ENCODE measurements around the gene FAT1. TPM values are rescaled to one million over a fixed set of nuclear protein-coding genes. Genes with fewer than 3 reads are reported as not detected.

Gene FAT1
- total RNA-seq, 4 donors from 2014 or later = 21.0 to 109 (median 76.4) TPM

GRCh38 chr4:186621959-186622553, 101.6 kb downstream of the FAT1 start:
- intact Hi-C loops (cut with DNase I) = no loop called here
- Histone ChIP-seq H3K27ac (no peak overlapping the region), H3K36me3 (peaks cover 0 to 47% (median 0%) of the 10 kb centered on the region in 3 donors), H3K4me1 (no peaks in the 10 kb centered on the region), H3K4me3 (no peak overlapping the region), H3K27me3 (no peaks in the 10 kb centered on the region), H3K9me3 (no peaks in the 10 kb centered on the region)
- WGBS, 2 donors = 77 to 81% methylated on average over 9 of the region's 9 CpGs
- DNase-seq = no peak
- TF ChIP-seq CTCF (IDR thresholded peaks at IDR 0.05) = no peak
- TF ChIP-seq POLR2A (IDR thresholded peaks at IDR 0.05) = no peak

- DNase-seq = no peak
- WGBS, 2 donors = 92% methylated on average over 10 of the region's 10 CpGs
- H3K4me3 ChIP-seq = no peak overlapping the region
- H3K27me3 ChIP-seq = no peaks in the 10 kb centered on the region
- H3K27ac ChIP-seq = no peak overlapping the region
- no peaks in the 10 kb centered on the region for H3K9me3 ChIP-seq
- no peaks in the 10 kb centered on the region for H3K4me1 ChIP-seq
- TF ChIP-seq POLR2A (IDR thresholded peaks at IDR 0.05) (no peak), CTCF (IDR thresholded peaks at IDR 0.05) (no peak)
- H3K36me3 ChIP-seq = peaks cover 0 to 60% (median 0%) of the 10 kb centered on the region in 3 donors
- intact Hi-C loops (cut with DNase I) = no loop called here
Measured at GRCh38 chr4:186619088-186619487, 104.6 kb downstream of the FAT1 start.

GRCh38 chr4:186617921-186618320, 105.7 kb downstream of the FAT1 start:
- 69 to 70% methylated on average over 3 of the region's 3 CpGs for WGBS, 2 donors
- Histone ChIP-seq H3K36me3 (peaks cover 0 to 64% (median 0%) of the 10 kb centered on the region in 3 donors), H3K4me1 (no peaks in the 10 kb centered on the region), H3K4me3 (no peak overlapping the region), H3K9me3 (no peaks in the 10 kb centered on the region), H3K27ac (no peak overlapping the region), H3K27me3 (no peaks in the 10 kb centered on the region)
- TF ChIP-seq POLR2A (IDR thresholded peaks at IDR 0.05) (no peak), CTCF (IDR thresholded peaks at IDR 0.05) (no peak)
- DNase-seq = no peak
- intact Hi-C loops (cut with DNase I) = no loop called here

- TF ChIP-seq POLR2A (IDR thresholded peaks at IDR 0.05) = no peak
- no peak for TF ChIP-seq CTCF (IDR thresholded peaks at IDR 0.05)
- Histone ChIP-seq H3K4me1 (peaks cover 0 to 8% (median 0%) of the 10 kb centered on the region in 3 donors), H3K27me3 (no peaks in the 10 kb centered on the region), H3K4me3 (no peak overlapping the region), H3K36me3 (peaks cover 0 to 89% (median 7%) of the 10 kb centered on the region in 3 donors), H3K27ac (no peak overlapping the region), H3K9me3 (no peaks in the 10 kb centered on the region)
- intact Hi-C loops (cut with DNase I) = no loop called here
- WGBS, 2 donors = 83 to 91% methylated on average over 1 of the region's 1 CpG
- DNase-seq = no peak
Measured at GRCh38 chr4:186607490-186607889, 116.2 kb downstream of the FAT1 start.

GRCh38 chr4:186606591-186606992, 117.1 kb downstream of the FAT1 start:
- intact Hi-C loops (cut with DNase I) = no loop called here
- Histone ChIP-seq H3K4me3 (no peak overlapping the region), H3K9me3 (no peaks in the 10 kb centered on the region), H3K27me3 (no peaks in the 10 kb centered on the region), H3K36me3 (peaks cover 0 to 84% (median 7%) of the 10 kb centered on the region in 3 donors), H3K4me1 (peaks cover 0 to 8% (median 0%) of the 10 kb centered on the region in 3 donors), H3K27ac (no peak overlapping the region)
- TF ChIP-seq CTCF (IDR thresholded peaks at IDR 0.05) = no peak
- no peak for TF ChIP-seq POLR2A (IDR thresholded peaks at IDR 0.05)
- no peak for DNase-seq
- 45 to 57% methylated on average over 6 of the region's 6 CpGs for WGBS, 2 donors

Measured in esophagus squamous epithelium (tissue), 5 donors.